Chondrocyte (in vitro differentiated cells): ENCODE data around the gene MAML2. TPM values are rescaled to one million over a fixed set of nuclear protein-coding genes. Genes with fewer than 3 reads are reported as not detected.

Source experiments
- DNase-seq: peaks from one replicate; pipeline ENCODE4 v3.0.0; 2021; ENCODE audit warnings: mixed read lengths, low spot score
- H3K27ac Mint-ChIP-seq: one replicate; pipeline ENCODE4 v1.8.0; 2021; ENCODE audit warnings: mild to moderate bottlenecking, moderate library complexity, mixed read lengths; ENCODE audit not compliant: unreplicated experiment
- H3K27me3 Mint-ChIP-seq: 2 replicates; pipeline ENCODE4 v1.8.0; 2021; ENCODE audit warnings: low read depth, mixed read lengths
- H3K36me3 Mint-ChIP-seq: 2 replicates; pipeline ENCODE4 v1.8.0; 2021; ENCODE audit warnings: low read depth, mixed read lengths
- H3K4me1 Mint-ChIP-seq: 2 replicates; pipeline ENCODE4 v1.8.0; 2021; ENCODE audit warnings: low read depth, mild to moderate bottlenecking, mixed read lengths
- H3K4me3 Mint-ChIP-seq: one replicate; pipeline ENCODE4 v1.8.0; 2021; ENCODE audit warnings: mild to moderate bottlenecking, moderate library complexity, mixed read lengths; ENCODE audit not compliant: unreplicated experiment
- H3K9me3 Mint-ChIP-seq: 2 replicates; pipeline ENCODE4 v1.8.0; 2021; ENCODE audit warnings: low read depth, mixed read lengths
- CTCF ChIP-seq: fragments of 200-600 bp; sonication (generic); IDR thresholded peaks from 2 replicates; pipeline ENCODE4 v1.5.0; 2021; ENCODE audit warnings: antibody characterized with exemption, mild to moderate bottlenecking, moderate library complexity
- total RNA-seq: library from RNA; stranded (reverse); gene quantifications from 3 replicates; pipeline ENCODE4 v1.2.1, GENCODE V29; 2021

The MAML2 gene
- total RNA-seq, 1 donor from 2014 or later = 19.0 TPM

DNA sequence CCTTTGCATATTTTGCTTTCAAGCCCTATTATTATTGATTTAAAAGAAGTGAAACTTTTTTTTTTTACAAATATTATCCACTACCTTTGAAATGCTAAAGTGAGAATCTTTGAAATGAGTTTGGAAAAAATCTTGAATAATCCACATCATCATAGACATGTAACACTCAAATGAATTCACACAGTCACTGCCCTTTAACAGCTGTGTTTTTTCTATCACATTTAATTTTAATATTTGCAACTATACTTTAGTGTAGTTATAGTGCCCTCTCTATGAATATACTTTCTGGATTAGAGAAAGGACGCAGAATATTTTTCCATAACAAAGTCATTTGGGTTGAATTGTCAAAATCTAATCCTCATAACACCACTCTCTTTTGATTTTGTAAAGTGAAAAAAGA, 381.2 kb downstream of the MAML2 start:
- Mint-ChIP-seq H3K9me3 (no peaks in the 10 kb centered on the region), H3K4me3 (no peak overlapping the region), H3K27ac (no peak overlapping the region), H3K36me3 (no peaks in the 10 kb centered on the region), H3K27me3 (no peaks in the 10 kb centered on the region), H3K4me1 (no peaks in the 10 kb centered on the region)
- TF ChIP-seq CTCF = no peak
- DNase-seq = no peak

- Mint-ChIP-seq H3K9me3 (peaks cover 10% of the 10 kb centered on the region), H3K4me1 (no peaks in the 10 kb centered on the region), H3K36me3 (peaks cover 2% of the 10 kb centered on the region), H3K27ac (no peak overlapping the region), H3K27me3 (no peaks in the 10 kb centered on the region), H3K4me3 (no peak overlapping the region)
- TF ChIP-seq CTCF = no peak
- DNase-seq = no peak
These were observed 392.1 kb downstream of the MAML2 start for GRCh38 chr11:95950905-95951304.

- peaks cover 4% of the 10 kb centered on the region for H3K36me3 Mint-ChIP-seq
- no peak for DNase-seq
- no peak overlapping the region for H3K4me3 Mint-ChIP-seq
- H3K9me3 Mint-ChIP-seq = peaks cover 17% of the 10 kb centered on the region
- no peak for TF ChIP-seq CTCF
- H3K27ac Mint-ChIP-seq = no peak overlapping the region
- H3K27me3 Mint-ChIP-seq = no peaks in the 10 kb centered on the region
- no peaks in the 10 kb centered on the region for H3K4me1 Mint-ChIP-seq
These were observed 394.4 kb downstream of the MAML2 start for GRCh38 chr11:95948637-95949036.

GRCh38 chr11:95944623-95945022, 398.4 kb downstream of the MAML2 start:
- Mint-ChIP-seq H3K4me1 (no peaks in the 10 kb centered on the region), H3K4me3 (no peak overlapping the region), H3K36me3 (peaks cover 4% of the 10 kb centered on the region), H3K9me3 (peaks cover 14% of the 10 kb centered on the region), H3K27me3 (no peaks in the 10 kb centered on the region), H3K27ac (no peak overlapping the region)
- DNase-seq = no peak
- no peak for TF ChIP-seq CTCF

GRCh38 chr11:95943546-95943945, 399.4 kb downstream of the MAML2 start:
- Mint-ChIP-seq H3K4me3 (no peak overlapping the region), H3K4me1 (no peaks in the 10 kb centered on the region), H3K9me3 (peaks cover 9% of the 10 kb centered on the region), H3K27ac (no peak overlapping the region), H3K27me3 (no peaks in the 10 kb centered on the region), H3K36me3 (peaks cover 1% of the 10 kb centered on the region)
- no peak for DNase-seq
- no peak for TF ChIP-seq CTCF
